HG02623 (cell line): ENCODE data around the gene SGSM2.

Experiments
- ATAC-seq: cut with Tn5 transposase; IDR thresholded peaks from one replicate; pipeline ENCODE4 v1.9.1; 2021; ENCODE audit warnings: moderate library complexity; ENCODE audit not compliant: unreplicated experiment

The SGSM2 gene

DNA sequence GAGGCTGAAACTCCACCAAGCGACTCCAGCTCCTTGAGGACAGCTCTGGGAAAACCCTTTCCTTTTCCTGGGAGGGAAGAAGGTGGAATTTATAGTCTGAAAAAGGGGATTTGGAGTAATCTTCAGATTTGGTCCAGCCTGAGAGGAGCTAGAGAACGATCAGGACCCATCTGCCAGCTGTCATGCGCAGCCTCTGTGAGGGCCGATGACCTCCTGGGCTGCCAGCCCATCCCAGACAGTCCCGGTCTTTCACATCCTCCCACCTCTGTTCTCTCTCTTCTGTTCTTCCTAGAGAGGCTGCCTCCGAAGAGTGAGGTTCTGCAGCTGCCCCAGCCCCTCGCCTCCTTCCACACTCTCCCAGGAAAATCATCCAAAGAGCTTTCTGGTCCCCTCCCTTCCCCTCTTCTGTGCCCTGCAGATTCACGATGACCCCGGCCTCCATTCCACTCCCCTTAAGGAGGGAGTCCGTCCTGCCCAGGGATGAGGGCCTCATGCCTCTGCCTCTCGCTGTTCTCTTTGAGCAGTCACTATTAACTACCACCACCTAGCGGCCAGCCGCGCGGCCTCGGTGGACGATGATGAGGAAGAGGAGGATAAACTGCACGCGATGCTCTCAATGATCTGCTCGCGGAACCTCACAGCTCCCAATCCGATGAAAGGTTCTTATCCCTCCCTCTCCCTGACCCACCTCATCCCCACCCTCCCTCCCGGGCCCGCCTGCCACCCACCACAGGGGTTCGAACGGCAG, 29.6 kb downstream of the SGSM2 start:
- no peak for ATAC-seq

DNA sequence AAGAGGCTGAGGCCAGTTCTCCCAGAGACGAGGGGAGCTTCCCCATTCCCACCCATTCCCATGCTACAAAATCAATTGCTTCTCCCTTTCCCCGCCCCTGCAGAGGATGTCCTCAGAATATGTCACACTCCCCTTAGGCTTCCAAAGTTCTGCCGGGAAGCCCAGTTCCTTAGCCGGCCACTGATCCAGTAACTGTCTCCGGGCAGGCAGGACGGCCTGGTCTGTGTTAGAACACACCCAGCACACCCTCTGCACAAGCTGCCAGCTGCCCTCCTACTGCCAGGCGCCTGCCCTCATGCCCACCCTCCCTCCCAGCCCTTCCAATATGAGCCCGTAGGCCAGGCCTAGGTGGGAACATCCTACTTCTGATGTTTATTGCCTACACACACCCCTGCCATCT, 31.1 kb downstream of the SGSM2 start:
- no peak for ATAC-seq

DNA sequence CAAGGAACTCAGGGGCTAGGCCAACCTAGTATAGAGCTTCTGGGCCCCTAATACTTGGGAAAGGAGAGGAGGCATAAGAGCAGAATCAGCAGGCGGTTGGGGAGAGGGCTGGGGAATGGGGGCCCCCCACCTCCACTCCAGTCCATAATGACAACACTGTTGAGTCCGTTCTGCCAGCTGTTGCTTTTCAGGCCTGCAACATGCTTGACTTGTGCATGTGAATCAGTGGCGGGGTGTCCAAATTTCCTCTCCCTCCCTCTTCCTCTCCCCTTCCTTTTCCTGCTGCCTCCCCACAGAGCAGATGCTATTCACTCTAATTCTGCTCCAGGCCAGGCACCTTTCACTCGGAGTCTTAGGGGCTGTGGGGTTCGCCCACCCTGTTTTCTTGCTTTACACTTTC, 31.7 kb downstream of the SGSM2 start:
- ATAC-seq = no peak

DNA sequence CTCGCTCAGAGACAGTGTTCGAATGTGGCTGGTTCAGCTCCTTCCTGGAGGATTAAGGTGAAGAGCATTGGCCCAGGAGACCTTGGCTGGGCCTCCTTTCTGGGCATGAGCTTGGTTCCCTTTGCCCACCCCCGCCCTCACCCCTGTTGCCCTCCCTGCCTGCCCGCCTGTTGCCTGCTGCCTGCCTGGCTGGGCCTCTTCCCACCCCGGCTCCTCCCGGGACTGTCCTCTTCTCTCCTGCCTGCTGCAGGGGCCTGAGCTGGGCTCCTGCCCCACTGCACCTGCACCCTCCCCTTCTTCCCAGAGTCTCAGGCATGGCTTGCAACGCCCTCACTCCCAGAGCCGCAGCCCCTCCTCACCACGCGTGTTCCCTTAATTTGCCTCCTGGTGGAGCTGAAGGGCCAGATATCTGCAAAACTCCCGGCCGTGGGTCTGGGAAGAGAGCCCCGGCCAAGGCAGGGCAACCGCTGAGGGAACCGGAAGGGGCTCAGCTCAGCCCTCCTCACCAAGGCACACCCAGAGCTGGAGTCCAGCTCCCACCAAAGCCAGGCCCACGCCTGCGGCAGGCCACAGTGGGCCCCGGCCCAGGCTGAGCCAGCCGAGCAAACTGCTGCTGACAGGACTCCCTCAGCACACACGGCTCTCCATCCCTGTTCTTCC, 32.4 kb downstream of the SGSM2 start:
- no peak for ATAC-seq

DNA sequence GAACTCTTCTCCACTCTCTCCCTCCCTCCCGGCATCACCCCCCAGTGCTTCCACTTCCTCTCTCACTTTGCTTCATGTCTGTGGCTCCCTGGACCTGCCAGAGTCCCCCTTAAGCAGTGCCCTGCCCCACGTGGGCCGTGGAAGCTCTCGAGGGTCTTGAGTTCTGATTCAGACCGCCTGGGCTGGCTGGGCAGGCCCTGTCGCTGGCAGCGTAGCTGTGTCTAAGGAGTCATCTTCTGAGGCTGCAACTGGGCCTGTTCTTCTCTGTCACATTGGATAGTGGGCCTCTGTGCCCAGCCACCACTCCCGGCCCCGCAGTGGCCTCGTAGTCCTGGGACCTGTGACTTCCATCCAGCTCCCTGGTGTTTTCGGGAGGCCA, 32.9 kb downstream of the SGSM2 start:
- ATAC-seq = no peak

DNA sequence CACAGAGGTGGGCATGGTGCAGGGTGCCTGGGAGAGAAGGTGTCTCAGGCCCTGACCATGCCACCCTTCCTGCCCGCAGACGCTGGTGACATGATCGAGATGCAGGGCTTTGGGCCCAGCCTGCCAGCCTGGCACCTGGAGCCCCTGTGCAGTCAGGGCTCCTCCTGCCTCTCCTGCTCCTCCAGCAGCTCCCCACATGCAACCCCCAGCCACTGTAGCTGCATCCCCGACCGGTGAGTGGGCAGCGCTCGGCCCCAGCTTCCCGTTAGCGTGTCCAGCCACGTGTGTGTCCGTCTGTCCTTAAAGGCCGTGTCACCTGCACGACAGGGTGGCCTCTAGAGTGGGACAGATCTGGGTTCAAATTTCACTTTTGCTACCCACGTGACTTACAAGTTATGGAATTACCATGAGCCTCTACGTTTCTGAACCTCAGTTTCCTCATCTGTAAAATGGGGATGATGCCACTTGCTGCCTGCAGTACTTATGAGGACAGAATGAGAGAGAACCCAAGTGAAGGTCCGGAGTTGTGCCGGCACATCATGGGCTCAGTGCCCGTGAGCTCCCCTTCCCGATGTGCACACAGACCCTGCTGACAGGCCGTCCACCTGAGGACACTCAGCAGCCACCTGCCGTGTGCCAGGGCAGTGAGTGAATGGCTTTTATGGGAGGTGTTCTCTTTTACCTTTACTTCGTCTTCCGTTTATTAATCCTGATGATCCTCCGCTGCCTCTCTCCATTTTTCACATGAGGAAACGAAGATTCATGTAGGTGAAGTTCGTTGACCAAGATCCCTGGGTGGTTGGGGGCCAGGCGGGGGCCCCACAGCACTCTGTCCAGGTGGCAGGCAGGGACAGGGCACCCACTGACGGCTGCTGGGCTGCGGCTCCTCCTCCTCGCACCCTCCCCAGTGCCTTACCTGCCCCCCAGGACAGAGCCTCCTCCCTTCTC, 34.2 kb downstream of the SGSM2 start:
- ATAC-seq = no peak

DNA sequence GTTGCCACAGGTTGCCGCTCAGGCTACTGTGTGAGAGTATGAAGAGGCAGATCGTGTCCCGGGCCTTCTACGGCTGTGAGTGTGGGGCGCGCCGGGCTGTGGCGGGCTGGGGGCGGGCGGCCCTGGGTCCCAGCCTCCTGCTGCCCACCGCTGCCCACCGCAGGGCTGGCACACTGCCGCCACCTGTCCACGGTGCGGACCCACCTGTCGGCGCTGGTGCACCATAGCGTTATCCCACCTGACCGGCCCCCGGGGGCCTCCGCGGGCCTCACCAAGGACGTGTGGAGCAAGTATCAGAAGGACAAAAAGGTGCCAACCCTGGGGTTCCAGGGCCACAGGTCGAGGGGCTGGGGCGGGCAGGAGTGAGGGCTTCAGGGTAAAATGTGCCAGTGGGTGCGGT, 34.9 kb downstream of the SGSM2 start:
- no peak for ATAC-seq

DNA sequence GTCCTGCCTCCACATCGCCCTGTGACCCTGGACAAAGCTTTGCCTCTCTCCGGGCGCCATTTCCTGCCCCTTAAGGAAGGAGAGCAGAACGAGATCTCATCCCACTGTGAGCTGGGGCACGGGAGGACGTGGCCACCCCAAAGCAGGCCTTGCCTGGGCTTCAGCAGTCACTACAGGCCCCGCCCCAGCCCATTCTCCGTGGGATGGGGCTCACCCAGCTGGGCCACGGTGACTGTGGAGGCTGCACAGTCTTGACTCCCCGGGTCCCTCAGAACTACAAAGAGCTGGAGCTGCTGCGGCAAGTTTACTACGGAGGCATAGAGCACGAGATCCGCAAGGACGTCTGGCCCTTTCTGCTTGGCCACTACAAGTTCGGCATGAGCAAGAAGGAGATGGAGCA, 35.4 kb downstream of the SGSM2 start:
- no peak for ATAC-seq

DNA sequence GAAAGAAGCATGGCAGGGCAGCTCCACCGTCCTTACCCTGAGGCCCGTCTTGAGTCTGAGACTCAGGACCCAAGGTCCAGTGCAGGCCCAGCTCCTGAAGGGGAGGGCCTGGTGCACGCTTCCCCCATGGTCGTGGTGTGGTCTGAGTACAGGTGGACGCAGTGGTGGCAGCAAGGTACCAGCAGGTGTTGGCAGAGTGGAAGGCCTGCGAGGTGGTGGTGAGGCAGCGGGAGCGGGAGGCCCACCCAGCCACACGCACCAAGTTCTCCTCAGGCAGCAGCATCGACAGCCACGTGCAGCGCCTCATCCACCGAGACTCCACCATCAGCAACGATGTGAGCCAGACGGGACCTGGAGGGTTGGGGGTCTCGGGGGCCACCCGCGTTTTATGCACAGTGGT, 35.9 kb downstream of the SGSM2 start:
- ATAC-seq = no peak

DNA sequence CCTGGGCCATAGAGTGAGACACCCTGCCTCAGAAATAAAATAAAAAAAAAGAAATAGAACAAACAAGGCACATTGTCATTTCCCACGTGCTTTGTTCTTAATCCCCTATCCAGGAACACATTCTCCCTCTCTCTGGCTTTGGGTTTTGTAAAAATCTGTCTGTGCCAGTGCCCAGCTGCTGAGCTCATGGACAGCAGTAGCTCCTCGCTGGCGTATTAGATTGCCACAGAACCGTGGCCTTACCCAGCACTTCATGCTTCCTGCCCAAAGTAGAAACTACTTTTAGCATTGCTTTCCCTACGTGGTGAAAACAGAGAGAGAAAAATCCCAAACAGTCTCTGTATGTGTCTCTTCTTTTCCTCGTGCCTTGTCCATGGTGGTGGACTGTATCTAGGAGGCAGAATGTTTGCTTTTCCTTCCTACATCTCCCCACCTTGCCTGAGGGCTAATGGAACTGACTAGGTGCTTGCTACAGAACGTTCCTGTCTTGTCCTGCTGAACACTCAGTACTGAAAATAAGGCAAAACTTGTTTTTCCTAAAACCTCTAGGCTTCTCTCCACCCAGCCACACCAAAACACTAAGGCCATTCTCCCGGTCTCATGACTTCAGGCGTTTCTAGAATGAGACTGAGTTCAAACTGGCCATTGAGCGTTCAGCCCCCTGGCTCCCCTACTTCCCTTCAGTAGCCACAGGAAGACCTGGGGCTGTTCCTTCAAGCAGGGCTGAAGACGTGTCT, 37.4 kb downstream of the SGSM2 start:
- ATAC-seq = no peak

DNA sequence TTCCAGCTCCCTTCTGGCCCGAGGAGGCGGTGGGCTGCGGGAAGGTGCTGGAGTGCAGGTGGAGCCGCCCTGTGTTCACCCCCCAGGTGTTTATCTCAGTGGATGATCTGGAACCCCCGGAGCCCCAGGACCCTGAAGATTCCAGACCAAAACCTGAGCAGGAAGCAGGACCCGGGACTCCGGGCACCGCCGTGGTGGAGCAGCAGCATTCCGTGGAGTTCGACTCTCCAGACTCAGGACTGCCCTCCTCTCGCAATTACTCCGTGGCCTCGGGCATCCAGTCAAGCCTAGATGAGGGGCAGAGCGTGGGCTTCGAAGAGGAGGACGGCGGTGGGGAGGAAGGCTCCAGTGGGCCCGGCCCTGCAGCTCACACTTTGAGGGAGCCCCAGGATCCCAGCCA, 38.1 kb downstream of the SGSM2 start:
- no peak for ATAC-seq

DNA sequence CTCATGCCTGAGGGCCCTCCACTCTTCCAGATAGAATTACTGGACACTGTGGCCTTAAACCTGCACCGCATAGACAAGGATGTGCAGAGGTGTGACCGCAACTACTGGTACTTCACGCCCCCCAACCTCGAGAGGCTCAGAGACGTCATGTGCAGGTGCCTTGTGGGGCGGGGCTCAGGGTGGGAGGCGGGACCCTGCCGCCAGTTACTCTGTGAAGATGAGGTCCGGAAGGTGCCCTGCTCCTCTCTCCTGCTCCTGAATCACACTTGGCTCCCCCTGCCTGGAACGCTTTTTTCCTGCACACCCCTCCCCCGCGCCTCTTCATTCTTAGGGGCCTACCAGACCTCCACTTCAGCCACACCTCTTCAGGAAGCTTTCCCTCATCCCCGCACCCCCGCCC, 38.8 kb downstream of the SGSM2 start:
- ATAC-seq = no peak

DNA sequence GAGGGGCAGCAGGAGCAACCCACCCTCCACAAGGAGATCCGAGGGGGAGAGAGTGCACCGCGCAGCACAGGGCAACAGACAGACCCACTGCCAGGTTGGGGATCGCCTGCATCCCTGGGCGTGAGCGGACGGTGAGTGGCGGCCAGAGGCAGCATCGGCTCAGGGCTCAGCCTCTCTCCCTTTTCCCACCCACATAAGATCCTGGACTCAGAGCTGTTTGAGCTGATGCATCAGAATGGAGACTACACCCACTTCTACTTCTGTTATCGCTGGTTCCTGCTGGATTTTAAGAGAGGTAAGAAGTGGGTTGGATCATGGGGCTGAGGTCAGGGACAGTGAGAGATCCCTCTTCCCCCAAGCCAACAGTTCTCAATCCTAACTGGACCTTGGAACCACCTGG, 40.4 kb downstream of the SGSM2 start:
- no peak for ATAC-seq

DNA sequence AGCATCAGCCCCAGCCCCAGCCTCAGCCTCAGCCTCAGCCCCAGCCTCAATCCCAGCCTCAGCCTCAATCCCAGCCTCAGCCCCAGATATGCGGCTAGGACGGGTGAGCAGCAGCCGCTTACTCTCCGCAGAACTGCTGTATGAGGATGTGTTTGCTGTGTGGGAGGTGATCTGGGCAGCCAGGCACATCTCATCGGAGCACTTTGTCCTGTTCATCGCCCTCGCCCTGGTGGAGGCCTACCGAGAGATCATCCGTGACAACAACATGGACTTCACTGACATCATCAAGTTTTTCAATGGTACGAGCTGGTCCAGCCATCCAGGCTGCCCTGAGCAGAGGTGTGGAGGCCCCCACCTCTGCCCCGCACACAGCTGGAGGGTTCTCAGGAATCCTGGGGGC, 41.6 kb downstream of the SGSM2 start:
- ATAC-seq = no peak

DNA sequence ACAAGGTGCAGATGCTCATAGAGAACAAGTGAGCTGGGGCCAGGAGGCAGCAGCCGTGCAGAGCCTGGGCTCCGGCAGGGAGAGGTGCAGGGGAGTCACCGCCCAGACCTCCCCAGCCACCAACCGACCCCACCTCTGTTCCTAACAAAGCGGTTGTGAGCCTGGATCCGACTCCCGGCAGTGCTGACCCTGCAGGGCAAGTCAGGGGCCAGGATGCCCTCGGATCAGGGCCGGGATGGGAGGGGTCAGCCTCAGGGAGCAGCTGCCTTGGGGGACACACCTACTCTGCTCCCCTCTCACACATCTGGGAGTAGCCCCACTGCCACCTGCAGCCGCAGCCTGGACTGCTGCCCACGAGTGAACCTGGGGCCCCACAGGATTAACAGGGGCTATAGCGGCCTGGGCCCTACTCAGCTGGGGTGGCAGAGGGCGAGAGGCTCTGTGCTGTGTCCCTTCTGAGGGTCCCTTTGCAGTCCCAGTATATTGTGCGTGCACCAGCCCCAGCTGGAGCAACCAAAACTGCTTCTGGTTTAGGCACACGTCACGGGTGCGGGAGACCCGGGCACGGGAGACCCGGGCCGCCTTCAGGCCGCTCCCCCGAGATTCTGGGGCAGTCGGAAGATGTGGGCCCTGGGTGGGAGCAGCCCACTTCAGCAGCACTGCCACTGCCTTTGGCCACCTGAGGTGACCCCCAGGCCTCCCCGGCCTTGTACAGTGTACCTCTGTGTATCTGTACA, 42.4 kb downstream of the SGSM2 start:
- no peak for ATAC-seq

DNA sequence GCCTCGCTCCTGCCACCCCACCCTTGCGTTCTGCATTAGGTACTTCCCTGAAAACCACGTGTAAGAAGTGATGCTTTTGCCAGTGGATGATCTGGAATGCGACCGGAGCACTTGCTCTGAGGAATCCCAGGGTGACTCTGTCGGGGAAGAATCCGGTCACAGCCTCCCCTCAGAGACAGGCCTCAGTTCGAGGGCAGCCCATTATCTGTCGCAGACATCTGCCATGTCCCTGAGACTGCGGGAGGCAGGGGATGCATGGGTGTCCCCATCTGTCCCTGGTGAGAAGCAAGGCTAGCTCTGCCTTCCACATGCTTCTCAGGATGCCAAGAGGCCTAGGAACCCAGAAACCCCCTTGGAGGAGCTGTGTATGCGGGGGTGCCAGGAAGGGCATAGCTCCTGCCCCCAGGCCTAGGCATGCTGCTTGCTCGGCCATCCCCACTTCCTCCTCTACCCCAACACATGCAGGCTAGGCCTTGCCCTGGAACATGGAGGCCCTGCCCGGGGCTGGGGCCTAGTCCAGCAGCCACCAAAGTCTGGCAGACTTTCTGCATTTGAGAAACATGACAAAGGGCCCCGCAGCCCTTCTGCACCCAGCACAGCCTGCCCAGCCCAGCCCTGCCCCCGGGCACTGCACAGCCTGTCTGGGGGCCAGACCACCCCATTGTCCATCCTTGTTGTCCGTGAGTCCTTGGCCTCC, 43.1 kb downstream of the SGSM2 start:
- ATAC-seq = no peak

DNA sequence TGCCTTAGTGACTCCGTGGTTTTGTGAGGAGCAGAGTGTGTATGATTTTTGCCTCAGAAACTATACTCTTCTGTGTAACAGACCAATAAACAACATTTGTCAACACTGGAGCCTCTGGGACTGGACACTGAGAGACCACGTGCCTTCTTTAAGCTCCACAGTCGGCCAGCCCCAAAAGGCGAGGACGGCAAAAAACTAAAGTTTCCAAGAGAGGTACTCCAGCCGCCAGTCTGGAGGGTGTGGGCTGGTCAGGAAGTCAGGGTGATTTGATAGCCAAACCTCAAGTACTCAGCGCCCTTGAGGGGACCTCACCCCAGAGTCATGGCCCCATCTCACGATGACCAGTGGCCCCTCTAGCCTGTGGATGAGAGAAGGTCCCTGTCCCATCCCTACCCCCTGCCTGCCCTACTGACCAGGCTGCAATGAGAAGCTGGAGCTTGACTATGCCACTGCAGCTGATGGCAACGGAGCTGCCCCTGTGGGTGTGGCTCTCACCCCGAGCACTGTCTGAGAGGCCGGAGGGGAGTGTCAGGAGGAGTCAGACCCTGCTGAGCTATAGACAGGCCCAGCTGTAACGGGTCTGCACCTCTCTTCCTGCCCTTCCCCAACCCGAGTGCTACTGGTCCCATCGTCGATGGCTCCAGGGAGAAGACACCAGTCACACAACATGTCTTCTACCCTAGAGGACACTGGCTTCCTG, 43.8 kb downstream of the SGSM2 start:
- ATAC-seq = no peak

DNA sequence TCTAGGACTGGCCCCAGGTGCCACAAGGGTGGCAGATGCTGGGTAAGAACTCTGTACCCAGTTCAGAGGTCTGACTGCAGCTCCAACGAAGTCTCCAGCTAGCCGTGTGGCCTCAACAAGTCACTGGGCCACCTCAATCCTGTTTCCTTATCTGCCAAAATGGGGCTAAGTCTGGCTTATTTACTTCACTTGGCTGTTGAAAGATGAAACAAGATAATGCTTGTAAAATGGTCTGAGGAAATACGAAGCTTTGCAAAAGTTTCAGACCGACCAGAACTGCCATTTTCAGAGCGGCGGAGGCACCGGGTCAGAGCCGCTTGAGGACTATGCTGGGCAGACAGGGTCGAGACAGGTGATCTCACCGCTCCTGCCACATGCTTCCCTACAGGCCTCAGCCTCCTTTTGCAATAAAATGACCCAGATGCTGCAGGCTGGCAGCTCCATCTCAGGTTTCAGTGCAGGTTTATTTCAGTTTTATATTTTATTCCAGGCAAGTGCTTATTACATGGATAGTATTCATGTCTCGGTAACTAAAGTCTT, 46.4 kb downstream of the SGSM2 start:
- no peak for ATAC-seq
